GM12892 (cell line): ENCODE measurements around the gene ATP7A.
"Not testable (repeated sequence)": the region's sequence is repeated elsewhere in the genome, so short reads cannot be mapped to it uniquely, and the experiment has no call there.

Experiments used
- DNase-seq: peaks from one replicate; pipeline ENCODE4 v3.0.0; 2011; ENCODE audit not compliant: insufficient read length
- FAIRE-seq: peaks from 2 replicates; lab custom pipeline; 2011; peaks lifted over from hg19 to GRCh38; lab: Jason Lieb, UNC
- POLR2A ChIP-seq: IDR thresholded peaks from 2 replicates; pipeline ENCODE4 v1.6.1; 2011; ENCODE audit warnings: low read depth, low read length, control low read depth
- POLR2AphosphoS5 ChIP-seq: IDR thresholded peaks from 2 replicates; pipeline ENCODE4 v1.6.1; 2011; ENCODE audit warnings: low read depth, low read length, control low read depth
- TAF1 ChIP-seq: IDR thresholded peaks from 2 replicates; pipeline ENCODE4 v1.6.1; 2011; ENCODE audit warnings: low read depth, mild to moderate bottlenecking, control low read depth, low read length, borderline replicate concordance

Gene ATP7A

GRCh38 chrX:77918568-77918967 lies 8.1 kb downstream of the ATP7A start:
- no peak for FAIRE-seq

GRCh38 chrX:77919370-77919769 lies 8.9 kb downstream of the ATP7A start:
- not testable (repeated sequence) for DNase-seq, FAIRE-seq

More at GRCh38 chrX:77918568-77918967, 8.1 kb downstream of the ATP7A start:
- TF ChIP-seq TAF1 (no peak), POLR2AphosphoS5 (no peak), POLR2A (no peak)
- DNase-seq = no peak

- DNase-seq (no peak), FAIRE-seq (peak; percentile 33)
- TF ChIP-seq TAF1 = no peak
- TF ChIP-seq POLR2AphosphoS5 = no peak
- no peak for TF ChIP-seq POLR2A
Observed at GRCh38 chrX:77922787-77923186, 12.3 kb downstream of the ATP7A start.

GRCh38 chrX:77924320-77924859 lies 13.9 kb downstream of the ATP7A start:
- TF ChIP-seq POLR2A (no peak), POLR2AphosphoS5 (no peak), TAF1 (no peak)
- FAIRE-seq = no peak
- DNase-seq = no peak

GRCh38 chrX:77925764-77926163 lies 15.3 kb downstream of the ATP7A start:
- no peak for FAIRE-seq
- no peak for DNase-seq
- TF ChIP-seq POLR2AphosphoS5 = no peak
- no peak for TF ChIP-seq TAF1
- TF ChIP-seq POLR2A = no peak

- TF ChIP-seq TAF1 (no peak), POLR2A (no peak), POLR2AphosphoS5 (no peak)
- FAIRE-seq = no peak
- DNase-seq = no peak
Observed at GRCh38 chrX:77930581-77930980, 20.1 kb downstream of the ATP7A start.

- TF ChIP-seq POLR2AphosphoS5 = no peak
- no peak for TF ChIP-seq TAF1
- TF ChIP-seq POLR2A = no peak
- no peak for DNase-seq
- no peak for FAIRE-seq
Observed at GRCh38 chrX:77935886-77936285, 25.4 kb downstream of the ATP7A start.

- no peak for TF ChIP-seq TAF1
- TF ChIP-seq POLR2A = no peak
- no peak for TF ChIP-seq POLR2AphosphoS5
- no peak for DNase-seq
- no peak for FAIRE-seq
Observed at GRCh38 chrX:77936299-77936698, 25.8 kb downstream of the ATP7A start.

- DNase-seq (no peak), FAIRE-seq (no peak)
- TF ChIP-seq POLR2AphosphoS5 (no peak), TAF1 (no peak), POLR2A (no peak)
Observed at GRCh38 chrX:77937291-77937690, 26.8 kb downstream of the ATP7A start.

- TF ChIP-seq TAF1 = no peak
- TF ChIP-seq POLR2AphosphoS5 = no peak
- no peak for TF ChIP-seq POLR2A
- no peak for DNase-seq
- FAIRE-seq = no peak
Observed at GRCh38 chrX:77938083-77938680, 27.7 kb downstream of the ATP7A start.

GRCh38 chrX:77945031-77945430 lies 34.5 kb downstream of the ATP7A start:
- FAIRE-seq = peak; percentile 14
- not testable (repeated sequence) for DNase-seq

GRCh38 chrX:77945910-77946545 lies 35.5 kb downstream of the ATP7A start:
- TF ChIP-seq TAF1 = no peak
- TF ChIP-seq POLR2A = no peak
- TF ChIP-seq POLR2AphosphoS5 = no peak
- no peak for DNase-seq
- FAIRE-seq = peak; percentile 21

- FAIRE-seq = no peak
Observed at GRCh38 chrX:77946571-77946970, 36.1 kb downstream of the ATP7A start.

More at GRCh38 chrX:77946571-77946970, 36.1 kb downstream of the ATP7A start:
- TF ChIP-seq TAF1 = no peak
- DNase-seq = no peak
